ENCODE measurements around the gene PPP2R3C.
"Not testable (repeated sequence)": the region's sequence is repeated elsewhere in the genome, so short reads cannot be mapped to it uniquely, and the experiment has no call there.

The PPP2R3C gene

GRCh38 chr14:35121887-35122695 lies at the start of gene PPP2R3C, which contains the start of gene PRORP:
Gene PPP2R3C (minus strand): TSS chr14:35121990. CDS start chr14:35121959, 31 bp downstream.
Gene PRORP (plus strand): TSS chr14:35122552. CDS start chr14:35123246, 694 bp downstream.
- peak; percentile 92 for DNase-seq

- no peak for DNase-seq
These were observed 45.7 kb upstream of the PPP2R3C start for GRCh38 chr14:35167496-35167895.

GRCh38 chr14:35164849-35165248 lies 43.1 kb upstream of the PPP2R3C start:
- no peak for DNase-seq

- no peak for DNase-seq
These were observed 41.6 kb upstream of the PPP2R3C start for GRCh38 chr14:35163384-35163783.

- DNase-seq: no peak
These were observed 39.4 kb upstream of the PPP2R3C start for GRCh38 chr14:35161231-35161630.

GRCh38 chr14:35159742-35160409 lies 38.1 kb upstream of the PPP2R3C start:
- DNase-seq: no peak

- no peak for DNase-seq
These were observed 37.3 kb upstream of the PPP2R3C start for GRCh38 chr14:35158951-35159653.

GRCh38 chr14:35158491-35158890 lies 36.7 kb upstream of the PPP2R3C start:
- DNase-seq: no peak

GRCh38 chr14:35155962-35156361 lies 34.2 kb upstream of the PPP2R3C start:
- no peak for DNase-seq

GRCh38 chr14:35154016-35154415 lies 32.2 kb upstream of the PPP2R3C start:
- no peak for DNase-seq

- DNase-seq: not testable (repeated sequence)
These were observed 30.7 kb upstream of the PPP2R3C start for GRCh38 chr14:35152531-35152930.

- no peak for DNase-seq
These were observed 27.4 kb upstream of the PPP2R3C start for GRCh38 chr14:35149239-35149638.

GRCh38 chr14:35147711-35148110 lies 25.9 kb upstream of the PPP2R3C start:
- DNase-seq: no peak

- DNase-seq: no peak
These were observed 25.4 kb upstream of the PPP2R3C start for GRCh38 chr14:35147186-35147585.

- no peak for DNase-seq
These were observed 24.9 kb upstream of the PPP2R3C start for GRCh38 chr14:35146711-35147149.

GRCh38 chr14:35144029-35144428 lies 22.2 kb upstream of the PPP2R3C start:
- DNase-seq: no peak

GRCh38 chr14:35140718-35141581 lies 19.2 kb upstream of the PPP2R3C start:
- DNase-seq: no peak

GRCh38 chr14:35138585-35138984 lies 16.8 kb upstream of the PPP2R3C start:
- no peak for DNase-seq

- DNase-seq: no peak
These were observed 12.7 kb upstream of the PPP2R3C start for GRCh38 chr14:35134329-35135123.

- no peak for DNase-seq
These were observed 11.9 kb upstream of the PPP2R3C start for GRCh38 chr14:35133542-35134328.

- DNase-seq: no peak
These were observed 2.3 kb upstream of the PPP2R3C start for GRCh38 chr14:35124127-35124526.

Data from activated CD8-positive, alpha-beta memory T cell treated with anti-CD3 and anti-CD28 coated beads, Interleukin-2, amount 50 U/mL, for 48 hours (primary cell).